Panc1 (cell line): ENCODE results near the gene ANKRD26.

Source experiments
- CTCF ChIP-seq: fragments of 450-650 bp; IDR thresholded peaks from 2 replicates; pipeline ENCODE4 v1.5.1; 2017; ENCODE audit warnings: mild to moderate bottlenecking
- POLR2AphosphoS5 ChIP-seq: IDR thresholded peaks from 2 replicates; pipeline ENCODE4 v1.6.1; 2012; ENCODE audit warnings: mild to moderate bottlenecking, low read depth, low read length, moderate library complexity
- REST ChIP-seq, 2 experiments: IDR thresholded peaks; 2 replicates each; pipeline ENCODE4 v1.6.1; 2011 to 2012; ENCODE audit warnings: low read depth in 2 of 2, control low read depth in 1 of 2, low read length in 1 of 2, mild to moderate bottlenecking in 1 of 2, moderate library complexity in 1 of 2; ENCODE audit not compliant: insufficient read depth in 1 of 2
- SIN3A ChIP-seq: IDR thresholded peaks from 2 replicates; pipeline ENCODE4 v1.6.1; 2012; ENCODE audit warnings: low read depth, mild to moderate bottlenecking, low read length, moderate library complexity, borderline replicate concordance; ENCODE audit not compliant: insufficient read depth
- TCF7L2 ChIP-seq: IDR thresholded peaks from 2 replicates; pipeline ENCODE4 v1.6.1; 2011; ENCODE audit warnings: mild to moderate bottlenecking, low read depth, low read length, inconsistent platforms

- TF ChIP-seq CTCF, result no peak
- TF ChIP-seq REST (IDR thresholded peaks at IDR 0.05; ENCODE audit: insufficient read depth in 1 of 2, low read depth in 2 of 2, low read length in 1 of 2), result no peak
- no peak for TF ChIP-seq TCF7L2
- TF ChIP-seq POLR2AphosphoS5, result no peak
- TF ChIP-seq SIN3A, result no peak
Observed at GRCh38 chr10:27104919-27105318, 4.6 kb upstream of the ANKRD26 start.
